Inferior parietal cortex (tissue), 1 donor: ENCODE data around the gene KATNAL2.
"Not testable (repeated sequence)": the region's sequence is repeated elsewhere in the genome, so short reads cannot be mapped to it uniquely, and the experiment has no call there.

Experiments used
- DNase-seq: peaks from one replicate; pipeline ENCODE4 v3.0.0-alpha.2; 2016; ENCODE audit errors: extremely low spot score

KATNAL2 gene

GRCh38 chr18:47032945-47033344 is 115.5 kb downstream of the KATNAL2 start:
- DNase-seq: no peak

GRCh38 chr18:47034591-47034990 is 117.2 kb downstream of the KATNAL2 start:
- DNase-seq: not testable (repeated sequence)

DNA sequence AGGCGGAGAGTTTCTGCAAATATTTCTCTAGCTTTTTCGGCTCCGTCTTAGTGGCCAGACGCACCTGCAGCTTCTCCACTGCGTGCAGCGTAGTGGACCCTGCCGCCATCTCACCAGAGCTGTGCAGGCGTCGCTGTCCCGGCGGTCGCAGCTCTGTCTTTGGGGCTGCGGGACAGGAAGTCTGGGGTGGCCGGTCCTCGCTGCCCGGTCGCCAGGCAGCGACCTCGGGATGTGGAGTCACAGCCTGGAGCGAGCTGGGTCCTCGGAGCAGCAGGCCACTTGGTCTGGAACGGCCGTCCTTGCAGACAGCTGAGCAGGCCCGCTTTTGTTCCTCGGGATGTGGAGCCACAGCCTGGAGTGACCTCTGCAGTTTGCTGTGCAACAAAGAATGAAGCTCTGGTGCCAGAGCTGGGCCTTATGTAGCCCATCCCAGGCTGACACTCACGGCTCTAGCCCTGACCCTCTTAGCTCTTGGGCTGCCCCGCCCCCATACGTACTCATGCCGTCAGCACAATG is 117.8 kb downstream of the KATNAL2 start, which contains the start of gene ELOA2:
ELOA2 (minus strand) TSS at position 466 of the 516 bp plus-strand sequence; CDS start at position 109, 357 bp downstream.
- DNase-seq: no peak

GRCh38 chr18:47036298-47036874 is 119.0 kb downstream of the KATNAL2 start:
- DNase-seq: no peak

GRCh38 chr18:47036927-47037578 is 119.7 kb downstream of the KATNAL2 start:
- DNase-seq: no peak

DNA sequence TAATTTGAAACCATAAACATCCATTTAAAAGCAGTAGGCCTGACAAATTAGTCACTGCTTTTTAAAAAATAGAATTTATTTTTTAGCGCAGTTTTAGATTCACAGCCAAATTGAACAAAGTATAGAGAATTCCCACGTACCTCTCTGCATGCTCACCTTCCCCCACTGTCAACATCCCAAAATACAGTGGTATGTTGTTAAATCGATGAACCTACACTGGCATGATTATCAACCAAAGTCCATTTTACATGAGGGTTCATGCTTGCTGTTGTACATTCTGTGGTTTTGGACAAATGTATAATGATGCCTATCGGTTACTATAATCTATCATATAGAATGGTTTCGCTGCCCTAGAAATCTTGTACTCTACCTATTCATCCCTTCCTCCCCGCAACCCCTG is 123.6 kb downstream of the KATNAL2 start:
- DNase-seq: no peak

DNA sequence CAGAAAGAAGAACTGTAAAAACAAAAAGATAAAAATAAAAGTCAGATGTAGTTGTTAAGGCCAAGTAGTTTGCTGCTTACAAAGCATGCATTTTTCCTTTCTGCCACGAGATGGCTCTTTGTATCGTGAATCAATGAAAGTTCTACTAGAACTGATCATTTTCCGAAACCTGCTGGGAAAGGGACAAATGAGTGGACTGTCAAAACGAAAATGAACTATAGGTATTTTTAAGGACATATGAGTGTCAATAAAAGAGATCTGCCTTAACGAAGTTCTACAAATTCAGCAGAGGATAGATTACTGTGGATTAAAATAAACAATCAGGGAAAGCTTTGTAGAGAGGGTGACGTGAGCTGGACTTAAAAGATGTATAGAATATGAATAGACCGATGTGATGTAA is 133.1 kb downstream of the KATNAL2 start:
- peak; percentile 75 for DNase-seq

DNA sequence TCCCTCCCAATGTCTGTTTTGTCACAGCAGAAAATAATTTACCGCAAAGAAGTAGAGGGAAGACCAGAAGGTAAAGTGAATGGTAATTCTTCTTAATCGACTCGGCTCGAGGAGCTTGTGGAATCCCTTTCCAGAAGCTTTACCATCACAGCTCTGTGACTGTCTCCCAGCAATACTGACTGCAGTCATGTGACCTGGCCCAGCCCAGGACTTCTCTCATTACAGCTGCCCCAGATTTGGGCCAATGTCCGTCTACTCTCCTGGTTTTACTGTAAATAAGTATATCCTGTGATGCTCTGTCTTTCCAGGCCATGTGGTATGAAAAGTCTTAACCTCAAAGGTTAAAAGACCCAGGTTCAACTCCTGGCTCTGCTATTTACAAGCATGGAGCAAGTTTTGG is 137.0 kb downstream of the KATNAL2 start:
- no peak for DNase-seq

- DNase-seq: no peak
Observed at GRCh38 chr18:47062471-47062870, 145.1 kb downstream of the KATNAL2 start.

GRCh38 chr18:47063096-47063495 is 145.7 kb downstream of the KATNAL2 start:
- no peak for DNase-seq

- DNase-seq: no peak
Observed at GRCh38 chr18:47067648-47068047, 150.2 kb downstream of the KATNAL2 start.

- no peak for DNase-seq
Observed at GRCh38 chr18:47075098-47075883, 157.9 kb downstream of the KATNAL2 start.

- DNase-seq: peak; percentile 7
Observed at GRCh38 chr18:47077111-47077510, 159.7 kb downstream of the KATNAL2 start.

GRCh38 chr18:47080872-47081271 is 163.5 kb downstream of the KATNAL2 start:
- no peak for DNase-seq

DNA sequence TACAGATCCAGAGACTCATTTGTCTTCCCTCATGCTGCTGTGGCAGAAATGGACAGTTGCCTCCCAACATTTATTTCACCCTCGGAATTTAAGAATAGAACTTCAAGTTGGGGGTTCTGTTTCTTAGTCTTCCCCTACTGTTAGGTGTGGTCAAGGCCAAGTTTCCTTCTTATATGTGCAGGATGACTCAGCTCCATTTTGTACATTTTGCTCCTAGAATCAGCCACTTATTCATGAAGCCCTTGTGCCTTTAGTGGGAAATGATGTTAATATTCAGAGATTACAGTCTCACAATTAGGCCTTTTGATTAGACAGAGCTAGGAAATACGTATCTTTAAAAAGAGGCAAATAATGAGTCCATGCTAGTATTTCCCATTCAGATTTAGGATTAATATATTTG is 164.2 kb downstream of the KATNAL2 start:
- no peak for DNase-seq

GRCh38 chr18:47087676-47088075 is 170.3 kb downstream of the KATNAL2 start:
- DNase-seq: no peak

GRCh38 chr18:47095810-47096209 is 178.4 kb downstream of the KATNAL2 start:
- DNase-seq: no peak

GRCh38 chr18:47100212-47100831 is 182.9 kb downstream of the KATNAL2 start:
- peak; percentile 82 for DNase-seq

- no peak for DNase-seq
Observed at GRCh38 chr18:47108373-47108772, 191.0 kb downstream of the KATNAL2 start.

DNA sequence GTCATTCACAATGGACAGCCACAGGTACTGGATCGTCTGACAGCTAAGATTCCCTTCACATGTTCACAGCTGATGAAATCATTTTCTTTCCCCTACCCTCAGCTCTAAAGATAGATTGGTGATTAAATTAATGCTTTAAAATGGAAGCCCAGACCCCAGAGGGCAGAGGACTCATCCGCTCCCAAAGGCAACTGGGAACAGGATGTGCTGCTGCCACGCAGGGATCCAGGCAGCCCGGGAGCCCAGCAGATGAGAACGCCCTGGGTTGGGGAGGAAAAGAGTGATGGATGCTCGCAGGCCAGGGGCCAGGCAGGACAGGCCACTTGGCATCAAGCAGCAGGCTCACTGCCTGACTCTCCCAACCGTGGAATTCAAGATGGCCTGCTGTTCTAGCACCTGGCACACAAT is 191.6 kb downstream of the KATNAL2 start:
- DNase-seq: no peak

GRCh38 chr18:47109720-47110119 is 192.3 kb downstream of the KATNAL2 start:
- no peak for DNase-seq
